Right ventricle myocardium inferior (tissue), 1 donor: ENCODE data around the gene PRPF18. TPM values are rescaled to one million over a fixed set of nuclear protein-coding genes. Genes with fewer than 3 reads are reported as not detected.
"Not testable (repeated sequence)": the region's sequence is repeated elsewhere in the genome, so short reads cannot be mapped to it uniquely, and the experiment has no call there.

Experiments used
- ATAC-seq: fragments of 200-7000 bp; cut with Tn5 transposase; one replicate; pipeline ENCODE4 v1.9.1; 2020; ENCODE audit warnings: mild to moderate bottlenecking, moderate library complexity
- DNase-seq: peaks from one replicate; pipeline ENCODE4 v3.0.0; 2021; ENCODE audit errors: missing footprints
- intact Hi-C: fragments of 100-400 bp; cut with DNase I; formaldehyde crosslinking; loops from one replicate; pipeline ENCODE4 v1.11.0; 2022
- long read RNA-seq: library from polyadenylated mRNA; unstranded; transcript quantifications from one replicate; pipeline ENCODE4 v2.0.0, GENCODE V29; 2021
- total RNA-seq: library from RNA; stranded (reverse); fragmentation: NEBNext Ultra II Directional; extraction: Animal tissue kit (Norgen Biotek cat#: 25700); gene quantifications from one replicate; pipeline ENCODE4 v1.2.1, GENCODE V29; 2021
- donor health status: DM: no; HTN: yes; CAD: no; lungs with severe emphysema.

The PRPF18 gene, protein sequence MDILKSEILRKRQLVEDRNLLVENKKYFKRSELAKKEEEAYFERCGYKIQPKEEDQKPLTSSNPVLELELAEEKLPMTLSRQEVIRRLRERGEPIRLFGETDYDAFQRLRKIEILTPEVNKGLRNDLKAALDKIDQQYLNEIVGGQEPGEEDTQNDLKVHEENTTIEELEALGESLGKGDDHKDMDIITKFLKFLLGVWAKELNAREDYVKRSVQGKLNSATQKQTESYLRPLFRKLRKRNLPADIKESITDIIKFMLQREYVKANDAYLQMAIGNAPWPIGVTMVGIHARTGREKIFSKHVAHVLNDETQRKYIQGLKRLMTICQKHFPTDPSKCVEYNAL
- 13.9 TPM for total RNA-seq
- long read RNA-seq, transcript PRPF18-202 (10 exons, 1,717 nt): major isoform, 5 of 9 reads
- long read RNA-seq, partial matches to known transcripts: 0 of 9 reads
- long read RNA-seq, other reads (novel, unspliced or antisense): 4 of 9 reads

GRCh38 chr10:13586676-13587355 lies at the start of gene PRPF18:
Gene PRPF18, plus strand, starts transcription at chr10:13586965. Its CDS starts 122 bp downstream, at chr10:13587087.
- intact Hi-C loops: loop anchor here (5.0 kb wide), 1 partner anchor 215 kb away; no protein-coding TSS in a partner anchor
- DNase-seq: peak; percentile 97
- ATAC-seq: peak; percentile 100

- intact Hi-C loops: loop anchor here (2.0 kb wide), 1 partner anchor 163 kb away; no protein-coding TSS in a partner anchor
- not testable (repeated sequence) for ATAC-seq
Observed at GRCh38 chr10:13537985-13538384, 48.8 kb upstream of the PRPF18 start.

DNA sequence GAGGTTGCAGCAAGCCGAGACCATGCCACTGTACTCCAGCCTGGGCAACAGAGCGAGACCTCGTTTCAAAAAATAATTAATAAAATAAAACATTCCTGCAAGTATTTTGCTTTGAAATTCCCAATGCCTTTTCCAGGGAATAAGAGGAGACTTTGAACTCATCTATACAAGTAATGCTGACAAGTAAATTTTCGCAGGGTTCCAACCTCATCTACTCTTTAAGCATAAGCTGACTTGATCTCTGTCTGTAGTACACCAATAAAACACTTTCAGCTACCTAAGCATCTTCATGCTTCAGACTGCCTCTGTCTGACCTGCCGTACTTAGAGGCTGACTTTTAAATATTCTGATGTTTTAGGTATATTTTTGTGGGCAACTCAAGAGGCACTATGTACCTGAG lies 44.2 kb upstream of the PRPF18 start:
- DNase-seq (no peak), ATAC-seq (no peak)
- intact Hi-C loops: no loop called here

More at GRCh38 chr10:13537985-13538384, 48.8 kb upstream of the PRPF18 start:
- not testable (repeated sequence) for DNase-seq

DNA sequence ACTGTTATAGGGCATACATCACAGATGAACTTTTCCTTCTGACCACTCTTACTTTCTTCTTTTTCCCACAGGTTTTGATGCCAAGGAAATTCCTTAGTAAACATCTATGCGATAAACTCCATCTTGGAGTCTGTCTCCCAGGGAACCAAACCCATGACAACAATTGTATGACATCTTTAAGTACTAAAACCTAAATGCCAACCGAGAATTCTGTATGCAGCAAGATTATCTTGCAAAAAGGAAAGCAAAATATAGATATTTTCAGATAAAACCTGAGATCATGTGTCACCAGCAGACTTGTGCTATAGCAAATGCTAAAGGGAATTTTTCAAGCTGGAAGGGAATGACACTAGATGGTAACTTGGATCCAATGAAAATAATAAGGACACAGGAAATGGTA lies 36.0 kb upstream of the PRPF18 start:
- ATAC-seq: no peak
- DNase-seq: no peak
- intact Hi-C loops: no loop called here

- ATAC-seq (no peak), DNase-seq (no peak)
- intact Hi-C loops: no loop called here
Observed at GRCh38 chr10:13555884-13556510, 30.8 kb upstream of the PRPF18 start.

- no peak for ATAC-seq
- DNase-seq: no peak
- intact Hi-C loops: no loop called here
Observed at GRCh38 chr10:13559124-13559700, 27.6 kb upstream of the PRPF18 start.

DNA sequence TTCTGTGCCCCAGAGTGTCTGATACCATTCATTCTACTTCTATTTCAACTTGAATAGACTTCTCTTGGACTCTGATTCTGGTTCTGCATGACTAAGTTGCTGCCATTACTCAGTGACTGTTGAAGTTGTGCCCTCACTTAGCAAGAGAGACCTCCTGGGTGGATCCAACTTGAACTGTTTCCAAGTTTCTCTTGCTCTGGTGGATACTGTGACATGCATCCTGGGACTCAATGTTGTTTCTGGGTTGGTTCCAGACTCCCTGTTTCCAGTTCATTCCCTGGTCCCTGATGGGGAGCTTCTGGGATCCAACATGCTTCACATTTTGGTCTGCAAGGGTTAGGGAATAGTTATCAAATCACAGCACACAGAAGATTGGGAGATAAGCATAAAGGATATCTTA lies 26.2 kb upstream of the PRPF18 start:
- ATAC-seq (no peak), DNase-seq (no peak)
- intact Hi-C loops: no loop called here

DNA sequence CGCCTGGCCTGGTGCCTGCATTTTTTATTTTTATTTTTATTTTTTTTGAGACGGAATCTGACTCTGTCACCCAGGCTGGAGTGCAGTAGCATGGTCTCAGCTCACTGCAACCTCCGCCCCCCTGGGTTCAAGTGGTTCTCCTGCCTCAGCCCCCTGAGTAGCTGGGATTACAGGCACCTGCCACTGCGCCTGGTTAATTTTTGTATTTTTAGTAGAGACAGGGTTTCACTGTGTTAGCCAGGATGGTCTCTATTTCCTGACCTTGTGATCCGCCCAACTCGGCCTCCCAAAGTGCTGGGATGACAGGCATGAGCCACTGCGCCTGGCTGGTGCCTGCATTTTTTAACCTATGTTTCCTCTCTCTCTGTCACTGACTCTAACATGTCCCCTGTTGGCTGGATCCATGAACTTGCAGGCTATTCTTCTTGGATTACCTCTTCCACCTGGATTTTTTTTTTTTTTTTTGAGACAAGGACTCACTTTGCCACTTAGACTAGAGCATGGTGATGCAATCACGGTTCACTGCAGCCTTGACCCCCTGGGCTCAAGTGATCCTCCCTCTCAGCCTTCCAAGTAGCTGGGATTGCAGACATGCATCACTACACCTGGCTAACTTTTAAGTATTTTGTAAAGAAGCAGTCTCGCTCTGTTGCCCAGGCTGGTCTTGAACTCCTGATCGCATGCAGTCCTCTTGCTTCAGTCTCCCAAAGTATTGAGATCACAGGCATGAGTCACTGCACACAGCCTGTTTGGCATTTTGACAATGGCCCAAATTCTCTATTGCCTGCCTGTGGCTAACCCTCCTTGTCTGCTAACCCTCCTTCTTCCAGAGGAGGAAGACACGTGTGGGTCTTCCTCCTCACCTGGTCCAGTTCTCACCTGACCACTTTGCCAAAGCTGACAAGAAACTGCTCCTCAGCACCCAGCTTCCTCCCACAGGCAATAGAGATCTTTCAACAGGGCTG lies 23.0 kb upstream of the PRPF18 start:
- no peak for DNase-seq
- no peak for ATAC-seq
- intact Hi-C loops: no loop called here

GRCh38 chr10:13564576-13564975 lies 22.2 kb upstream of the PRPF18 start:
- no peak for ATAC-seq
- intact Hi-C loops: no loop called here
- no peak for DNase-seq

DNA sequence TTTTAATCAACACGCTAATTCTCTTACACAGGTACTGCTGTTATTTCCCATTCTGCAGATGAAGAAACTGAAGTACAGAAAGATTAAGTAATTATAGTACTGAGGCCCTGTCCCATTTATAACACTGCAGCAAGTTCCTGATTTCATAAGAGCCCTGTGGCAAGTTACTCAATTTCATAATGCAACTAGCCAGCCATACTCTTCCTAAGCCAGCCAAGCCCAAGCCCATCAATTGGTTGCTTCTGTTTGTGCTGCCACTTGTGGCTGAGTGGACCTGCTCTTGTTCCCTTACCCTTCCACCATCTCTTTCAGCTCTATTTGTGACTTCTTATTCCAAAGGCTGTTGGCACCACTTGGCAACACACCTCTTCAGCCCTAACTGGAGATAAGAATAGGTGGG lies 19.7 kb upstream of the PRPF18 start:
- intact Hi-C loops: no loop called here
- ATAC-seq: no peak
- no peak for DNase-seq

GRCh38 chr10:13571541-13571940 lies 15.2 kb upstream of the PRPF18 start:
- ATAC-seq (no peak), DNase-seq (no peak)
- intact Hi-C loops: no loop called here

- intact Hi-C loops: no loop called here
- DNase-seq (no peak), ATAC-seq (no peak)
Observed at GRCh38 chr10:13573960-13574359, 12.8 kb upstream of the PRPF18 start.

- DNase-seq (no peak), ATAC-seq (no peak)
- intact Hi-C loops: loop anchor here (5.0 kb wide), 1 partner anchor 213 kb away; no protein-coding TSS in a partner anchor
Observed at GRCh38 chr10:13585195-13585751, 1.5 kb upstream of the PRPF18 start.

- DNase-seq (no peak), ATAC-seq (no peak)
- intact Hi-C loops: loop anchor here (5.0 kb wide), 1 partner anchor 214 kb away; no protein-coding TSS in a partner anchor
Observed at GRCh38 chr10:13585943-13586342, 822 bp upstream of the PRPF18 start.

DNA sequence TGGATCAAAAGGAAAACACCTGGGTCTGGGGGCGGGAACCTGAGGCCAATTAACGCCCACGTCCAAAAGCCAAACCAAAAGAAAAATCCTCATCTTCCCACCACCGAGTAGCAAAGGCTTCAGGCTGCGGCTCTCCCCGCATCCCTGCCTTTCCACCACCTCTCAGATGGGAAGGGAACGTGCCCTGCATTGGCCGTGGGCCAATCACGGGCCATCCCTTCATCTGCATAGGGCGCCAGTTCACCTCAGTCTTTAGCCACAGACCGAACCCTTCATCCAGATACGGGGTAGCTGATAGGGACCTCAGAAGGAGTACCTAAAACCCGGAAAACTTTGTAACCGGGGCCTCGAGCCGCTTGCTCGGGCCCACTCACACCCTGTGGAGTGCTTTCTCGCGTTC lies 626 bp downstream of the PRPF18 start:
- no peak for DNase-seq
- intact Hi-C loops: loop anchor here (5.0 kb wide), 1 partner anchor 215 kb away; no protein-coding TSS in a partner anchor
- ATAC-seq: no peak

DNA sequence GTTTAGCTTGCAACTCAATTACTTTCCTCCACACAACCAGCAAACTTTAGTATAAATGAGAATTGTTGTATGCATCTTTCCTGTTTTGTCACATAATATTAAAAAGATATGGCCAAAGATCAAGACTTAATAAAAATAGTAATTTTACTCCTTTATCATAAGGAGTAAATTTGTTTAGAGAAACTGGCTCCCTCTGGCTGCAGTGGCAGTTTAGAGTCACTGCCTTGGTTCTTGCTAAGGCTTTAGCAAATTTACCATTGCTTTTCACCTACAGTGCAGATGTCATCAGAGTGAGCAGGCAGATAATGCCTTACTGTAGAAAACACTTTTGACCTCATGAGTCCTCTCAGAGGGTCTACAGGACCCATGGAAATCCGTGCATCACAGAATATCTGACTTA lies 2.6 kb downstream of the PRPF18 start:
- intact Hi-C loops: loop anchor here (5.0 kb wide), 1 partner anchor 217 kb away; no protein-coding TSS in a partner anchor
- ATAC-seq: no peak

GRCh38 chr10:13590886-13591285 lies 4.1 kb downstream of the PRPF18 start:
- ATAC-seq (no peak), DNase-seq (no peak)
- intact Hi-C loops: no loop called here

More for the DNA sequence above, 2.6 kb downstream of the PRPF18 start:
- no peak for DNase-seq
